ENCODE results near the gene ZNF35.

DNA sequence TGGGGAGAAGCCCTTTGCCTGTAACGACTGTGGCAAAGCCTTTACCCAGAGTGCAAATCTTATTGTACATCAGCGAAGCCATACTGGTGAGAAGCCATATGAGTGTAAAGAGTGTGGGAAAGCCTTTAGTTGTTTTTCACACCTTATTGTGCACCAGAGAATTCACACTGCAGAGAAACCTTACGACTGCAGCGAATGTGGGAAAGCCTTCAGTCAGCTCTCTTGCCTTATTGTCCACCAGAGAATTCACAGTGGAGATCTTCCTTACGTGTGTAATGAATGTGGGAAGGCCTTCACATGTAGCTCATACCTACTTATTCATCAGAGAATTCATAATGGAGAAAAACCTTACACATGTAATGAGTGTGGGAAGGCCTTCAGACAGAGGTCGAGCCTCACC is 10.9 kb downstream of the ZNF35 start:
- no peak for TF ChIP-seq EZH2 (IDR thresholded peaks at IDR 0.05; ENCODE audit: borderline replicate concordance, low read depth, low read length, severe bottlenecking)
- TF ChIP-seq, protein P1, sequence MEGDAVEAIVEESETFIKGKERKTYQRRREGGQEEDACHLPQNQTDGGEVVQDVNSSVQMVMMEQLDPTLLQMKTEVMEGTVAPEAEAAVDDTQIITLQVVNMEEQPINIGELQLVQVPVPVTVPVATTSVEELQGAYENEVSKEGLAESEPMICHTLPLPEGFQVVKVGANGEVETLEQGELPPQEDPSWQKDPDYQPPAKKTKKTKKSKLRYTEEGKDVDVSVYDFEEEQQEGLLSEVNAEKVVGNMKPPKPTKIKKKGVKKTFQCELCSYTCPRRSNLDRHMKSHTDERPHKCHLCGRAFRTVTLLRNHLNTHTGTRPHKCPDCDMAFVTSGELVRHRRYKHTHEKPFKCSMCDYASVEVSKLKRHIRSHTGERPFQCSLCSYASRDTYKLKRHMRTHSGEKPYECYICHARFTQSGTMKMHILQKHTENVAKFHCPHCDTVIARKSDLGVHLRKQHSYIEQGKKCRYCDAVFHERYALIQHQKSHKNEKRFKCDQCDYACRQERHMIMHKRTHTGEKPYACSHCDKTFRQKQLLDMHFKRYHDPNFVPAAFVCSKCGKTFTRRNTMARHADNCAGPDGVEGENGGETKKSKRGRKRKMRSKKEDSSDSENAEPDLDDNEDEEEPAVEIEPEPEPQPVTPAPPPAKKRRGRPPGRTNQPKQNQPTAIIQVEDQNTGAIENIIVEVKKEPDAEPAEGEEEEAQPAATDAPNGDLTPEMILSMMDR (IDR thresholded peaks at IDR 0.05; ENCODE audit: borderline replicate concordance, extremely low read depth, low read length, poor library complexity, severe bottlenecking), result no peak

All from DND-41 (cell line).